Liver (tissue), 9 donors: ENCODE measurements around the gene APOD. TPM values are rescaled to one million over a fixed set of nuclear protein-coding genes. Genes with fewer than 3 reads are reported as not detected.

Source experiments
- DNase-seq: peaks from one replicate; pipeline ENCODE4 v3.0.0-alpha.2; 2017; ENCODE audit warnings: low spot score
- H3K27ac ChIP-seq, 2 donors: one replicate each; pipeline ENCODE4 v1.7.0; 2013; ENCODE audit warnings: inconsistent platforms in 2 of 2, low read length in 2 of 2, control low read depth in 1 of 2, low read depth in 1 of 2, mild to moderate bottlenecking in 1 of 2
- H3K27me3 ChIP-seq, 4 donors: one replicate each; pipeline versions ENCODE4 v1.6.1 to v1.7.0; 2013; ENCODE audit warnings: low read length in 3 of 4, inconsistent platforms in 1 of 4, mild to moderate bottlenecking in 1 of 4, moderate library complexity in 1 of 4; ENCODE audit not compliant: control insufficient read depth in 4 of 4, insufficient read depth in 4 of 4
- H3K36me3 ChIP-seq, 4 donors: one replicate each; pipeline versions ENCODE4 v1.6.1 to v1.7.0; 2013; ENCODE audit warnings: low read length in 3 of 4, mild to moderate bottlenecking in 3 of 4, low read depth in 1 of 4, moderate library complexity in 1 of 4; ENCODE audit not compliant: control insufficient read depth in 4 of 4, insufficient read depth in 3 of 4
- H3K4me1 ChIP-seq, 4 donors: one replicate each; pipeline versions ENCODE4 v1.6.1 to v1.7.0; 2013; ENCODE audit warnings: low read length in 3 of 4, mild to moderate bottlenecking in 3 of 4, moderate library complexity in 1 of 4; ENCODE audit not compliant: control insufficient read depth in 4 of 4, insufficient read depth in 4 of 4
- H3K4me3 ChIP-seq, 3 donors: one replicate each; pipeline versions ENCODE4 v1.6.1 to v1.7.0; 2013; ENCODE audit warnings: low read length in 3 of 3, control low read depth in 1 of 3, low read depth in 1 of 3, mild to moderate bottlenecking in 1 of 3
- H3K9ac ChIP-seq, 2 donors: one replicate each; pipeline ENCODE4 v1.7.0; 2013; ENCODE audit warnings: low read length in 2 of 2, mild to moderate bottlenecking in 2 of 2, moderate library complexity in 2 of 2, control low read depth in 1 of 2, low read depth in 1 of 2
- H3K9me3 ChIP-seq, 4 donors: one replicate each; pipeline versions ENCODE4 v1.6.1 to v1.7.0; 2013; ENCODE audit warnings: low read length in 3 of 4; ENCODE audit not compliant: control insufficient read depth in 4 of 4
- CTCF ChIP-seq: fragments of 150-350 bp; IDR thresholded peaks from 2 replicates; pipeline ENCODE4 v1.5.1; 2017; ENCODE audit warnings: improper control_type of control experiment, low read depth, low read length; ENCODE audit not compliant: missing input control
- FOXA2 ChIP-seq: IDR thresholded peaks from 2 replicates; pipeline ENCODE4 v1.6.1; 2016; ENCODE audit warnings: antibody characterized with exemption
- HNF4A ChIP-seq, 2 donors: conservative IDR thresholded peaks; 2 replicates each; pipeline ENCODE4 v1.6.1; 2016; ENCODE audit warnings: antibody characterized with exemption in 2 of 2, mild to moderate bottlenecking in 2 of 2
- HNF4G ChIP-seq: IDR thresholded peaks from 2 replicates; pipeline ENCODE4 v1.6.1; 2016; ENCODE audit warnings: antibody characterized with exemption
- JUND ChIP-seq, 2 donors: IDR thresholded peaks; 2 replicates each; pipeline ENCODE4 v1.6.1; 2016; ENCODE audit warnings: antibody characterized with exemption in 2 of 2
- REST ChIP-seq: IDR thresholded peaks from 2 replicates; pipeline ENCODE4 v1.6.1; 2016; ENCODE audit warnings: antibody characterized with exemption, mild to moderate bottlenecking
- RXRA ChIP-seq, 2 donors: IDR thresholded peaks; 2 replicates each; pipeline ENCODE4 v1.6.1; 2017 to 2018; ENCODE audit warnings: antibody characterized with exemption in 2 of 2, mild to moderate bottlenecking in 1 of 2
- SP1 ChIP-seq: IDR thresholded peaks from 2 replicates; pipeline ENCODE4 v1.6.1; 2018; ENCODE audit warnings: antibody characterized with exemption, mild to moderate bottlenecking
- TAF1 ChIP-seq: conservative IDR thresholded peaks from 2 replicates; pipeline ENCODE4 v1.6.1; 2016; ENCODE audit warnings: antibody characterized with exemption, mild to moderate bottlenecking
- YY1 ChIP-seq: IDR thresholded peaks from 2 replicates; pipeline ENCODE4 v1.6.1; 2016; ENCODE audit warnings: antibody characterized with exemption, mild to moderate bottlenecking
- ZBTB33 ChIP-seq: IDR thresholded peaks from 2 replicates; pipeline ENCODE4 v1.6.1; 2016; ENCODE audit warnings: antibody characterized with exemption
- WGBS: extraction: QIAGEN DNeasy Blood & Tissue Kit; methylation state at CpG from one replicate; pipeline ENCODE4 v1.1.7; 2013; 5-methylcytosine and 5-hydroxymethylcytosine counted together
- polyA plus RNA-seq, 2 donors: library from polyadenylated mRNA; stranded (reverse) in 1 of 2; unstranded in 1 of 2; fragments of 200-250 nt in 1 of 2; fragments of >200 nt in 1 of 2; fragmentation: Nextera tagmentation in 1 of 2; extraction: Ambion mirVana in 1 of 2; gene quantifications; one replicate each; pipeline versions ENCODE4 v1.2.1 to v1.2.3, GENCODE V29; 2013 to 2015
- total RNA-seq, 2 donors: library from RNA; depleted of rRNA; stranded (reverse); fragments of >200 nt; gene quantifications; one replicate each; pipeline ENCODE4 v1.2.3, GENCODE V29; 2014
- donor health status: healthy.
- donor health status: healthy.
- donor health status: healthy.
- donor health status: healthy.
- donor health status: healthy.

APOD gene
- total and polyA plus RNA-seq, 4 donors: 0.33 to 4.0 (median 0.56) TPM; not detected in 1

GRCh38 chr3:195542698-195543499, 40.8 kb downstream of the APOD start, which contains the start of gene PPP1R2:
PPP1R2 (minus strand) TSS chr3:195543325; CDS start chr3:195543025, 300 bp downstream.
- Histone ChIP-seq H3K9me3 (no peaks in the 10 kb centered on the region), H3K27ac (peak within 1 kb of the TSS; percentile 85 to 86), H3K27me3 (no peaks in the 10 kb centered on the region), H3K36me3 (no peaks in the 10 kb centered on the region), H3K4me1 (peaks cover 6 to 26% (median 10%) of the 10 kb centered on the region in 4 donors), H3K4me3 (peak within 1 kb of the TSS; percentile 77 to 95 (median 90)), H3K9ac (peak within 1 kb of the TSS; percentile 88 to 94)
- under 1% methylated on average over 95 of the region's 95 CpGs for WGBS
- peak; percentile 98 for TF ChIP-seq ZBTB33
- peak; percentile 80 for TF ChIP-seq REST
- no peak for TF ChIP-seq FOXA2
- TF ChIP-seq CTCF: no peak
- TF ChIP-seq JUND (IDR thresholded peaks at IDR 0.05): no peak
- TF ChIP-seq HNF4G: no peak
- peak; percentile 82 for TF ChIP-seq YY1
- no peak for TF ChIP-seq RXRA (IDR thresholded peaks at IDR 0.05)
- peak; percentile 76 for TF ChIP-seq TAF1
- TF ChIP-seq SP1: peak; percentile 41
- DNase-seq: peak; percentile 95

- H3K9ac ChIP-seq: peak overlapping the region in 1 of 2 donors; percentile 94
- peak overlapping the region; percentile 85 to 86 for H3K27ac ChIP-seq
- no peak for DNase-seq
- peaks cover 6 to 26% (median 10%) of the 10 kb centered on the region in 4 donors for H3K4me1 ChIP-seq
- under 1% methylated on average over 5 of the region's 5 CpGs for WGBS
- H3K36me3 ChIP-seq: no peaks in the 10 kb centered on the region
- TF ChIP-seq ZBTB33: peak; percentile 31
- TF ChIP-seq HNF4A (conservative IDR thresholded peaks at IDR 0.05): no peak
- no peaks in the 10 kb centered on the region for H3K27me3 ChIP-seq
- H3K4me3 ChIP-seq: peak overlapping the region; percentile 77 to 95 (median 90)
- no peaks in the 10 kb centered on the region for H3K9me3 ChIP-seq
Measured at GRCh38 chr3:195542316-195542697, 41.4 kb downstream of the APOD start.
